Panc1 (cell line): ENCODE measurements around the gene LIPT1. TPM values are rescaled to one million over a fixed set of nuclear protein-coding genes. Genes with fewer than 3 reads are reported as not detected.

Source experiments
- ATAC-seq: fragments of 200-7000 bp; cut with Tn5 transposase; 2 replicates; pipeline ENCODE4 v1.9.1; 2020; ENCODE audit warnings: mild to moderate bottlenecking, moderate library complexity
- Bru-seq: library from RNA; stranded (reverse); fragments of 400-500 nt; gene quantifications from one replicate; lab custom pipeline; 2021; lab: Mats Ljungman, UMichigan
- BruChase-seq, 2 experiments: library from RNA; stranded (reverse); fragments of 400-500 nt; gene quantifications; one replicate each; lab custom pipeline; 2021; lab: Mats Ljungman, UMichigan
- BruUV-seq: library from RNA; stranded (reverse); fragments of 400-500 nt; replicated peaks from 2 replicates; lab custom pipeline; 2021; lab: Mats Ljungman, UMichigan
- CTCF ChIA-PET: fragments of 300-600 bp; sonication (Branson Sonifier 250); formaldehyde crosslinking; loops from one replicate; lab custom pipeline; 2022; ENCODE audit warnings: antibody characterized with exemption; lab: Charles Lee
- POLR2A ChIA-PET: fragments of 300-600 bp; sonication (Branson Sonifier 250); formaldehyde crosslinking; loops from one replicate; lab custom pipeline; 2022; ENCODE audit warnings: antibody characterized with exemption; lab: Charles Lee
- DNase-seq: peaks from one replicate; pipeline ENCODE4 v3.0.0-alpha.2; 2010; ENCODE audit warnings: low read depth, low spot score
- H3K27ac ChIP-seq: 2 replicates; pipeline ENCODE4 v1.5.1; 2011; ENCODE audit warnings: mild to moderate bottlenecking, low read length, inconsistent platforms
- H3K27me3 ChIP-seq: fragments of 200-500 bp; sonication (Bioruptor generic); 2 replicates; pipeline ENCODE4 v1.6.0; 2014; ENCODE audit warnings: low read length, inconsistent platforms; ENCODE audit not compliant: control insufficient read depth, insufficient read depth
- H3K36me3 ChIP-seq: fragments of 200-500 bp; sonication (Bioruptor generic); 2 replicates; pipeline ENCODE4 v1.5.1; 2014; ENCODE audit warnings: inconsistent platforms, mild to moderate bottlenecking, low read length, moderate library complexity; ENCODE audit not compliant: control insufficient read depth, insufficient read depth
- H3K4me1 ChIP-seq: 2 replicates; pipeline ENCODE4 v1.5.1; 2011; ENCODE audit warnings: inconsistent platforms, mild to moderate bottlenecking, low read length, moderate library complexity; ENCODE audit not compliant: control insufficient read depth, insufficient read depth
- H3K4me3 ChIP-seq, 2 experiments: 2 replicates each; pipeline ENCODE4 v1.5.1; 2011 to 2012; ENCODE audit warnings: low read depth in 2 of 2, low read length in 2 of 2, mild to moderate bottlenecking in 2 of 2, inconsistent platforms in 1 of 2, moderate library complexity in 1 of 2
- H3K9me3 ChIP-seq: fragments of 200-500 bp; sonication (Bioruptor generic); 2 replicates; pipeline ENCODE4 v1.5.1; 2014; ENCODE audit warnings: low read depth, mild to moderate bottlenecking, inconsistent platforms, low read length, moderate library complexity; ENCODE audit not compliant: control insufficient read depth, insufficient read depth
- POLR2AphosphoS5 ChIP-seq: IDR thresholded peaks from 2 replicates; pipeline ENCODE4 v1.6.1; 2012; ENCODE audit warnings: mild to moderate bottlenecking, low read depth, low read length, moderate library complexity
- SIN3A ChIP-seq: IDR thresholded peaks from 2 replicates; pipeline ENCODE4 v1.6.1; 2012; ENCODE audit warnings: low read depth, mild to moderate bottlenecking, low read length, moderate library complexity, borderline replicate concordance; ENCODE audit not compliant: insufficient read depth
- TCF7L2 ChIP-seq: IDR thresholded peaks from 2 replicates; pipeline ENCODE4 v1.6.1; 2011; ENCODE audit warnings: mild to moderate bottlenecking, low read depth, low read length, inconsistent platforms
- in situ Hi-C: cut with HindIII; loops from 2 replicates; pipeline ENCODE4 v1.10.0; 2016; ENCODE audit warnings: low sequenced_read_pairs, low pct_unique_long_range_greater_than_20kb
- intact Hi-C: fragments of 100-400 bp; cut with micrococcal nuclease; formaldehyde crosslinking; loops from one replicate; pipeline ENCODE4 v1.10.0; 2022; ENCODE audit not compliant: unreplicated experiment
- long read RNA-seq: library from polyadenylated mRNA; unstranded; transcript quantifications from one replicate; pipeline ENCODE4 v2.0.0, GENCODE V29; 2021; ENCODE audit not compliant: unreplicated experiment
- polyA plus RNA-seq: library from polyadenylated mRNA; unstranded; fragments of >200 nt; gene quantifications from one replicate; pipeline ENCODE4 v1.2.1, GENCODE V29; 2012; ENCODE audit warnings: missing spikeins; ENCODE audit not compliant: insufficient read length
- total RNA-seq: library from RNA; stranded (reverse); gene quantifications from one replicate; pipeline ENCODE4 v1.2.1, GENCODE V29; 2021; ENCODE audit not compliant: unreplicated experiment
- TF ChIP-seq, protein P1 (sequence below): fragments of 450-650 bp; IDR thresholded peaks from 2 replicates; pipeline ENCODE4 v1.5.1; 2017; ENCODE audit warnings: mild to moderate bottlenecking
- TF ChIP-seq, protein P2 (sequence below), 2 experiments: IDR thresholded peaks; 2 replicates each; pipeline ENCODE4 v1.6.1; 2011 to 2012; ENCODE audit warnings: low read depth in 2 of 2, control low read depth in 1 of 2, low read length in 1 of 2, mild to moderate bottlenecking in 1 of 2, moderate library complexity in 1 of 2; ENCODE audit not compliant: insufficient read depth in 1 of 2

The LIPT1 gene
- total RNA-seq (9.0 TPM), Bru-seq, nascent RNA (percentile 79 among the genes with signal in this experiment), BruChase-seq, experiment 1, labeled RNA remaining after a 2-hour chase (percentile 92 among the genes with signal in this experiment), BruChase-seq, experiment 2, labeled RNA remaining after a 6-hour chase (percentile 70 among the genes with signal in this experiment)
- 2.9 TPM for polyA plus RNA-seq
- long read RNA-seq, partial matches to known transcripts: 2 of 6 reads
- long read RNA-seq, other reads (novel, unspliced or antisense): 0 of 6 reads

DNA sequence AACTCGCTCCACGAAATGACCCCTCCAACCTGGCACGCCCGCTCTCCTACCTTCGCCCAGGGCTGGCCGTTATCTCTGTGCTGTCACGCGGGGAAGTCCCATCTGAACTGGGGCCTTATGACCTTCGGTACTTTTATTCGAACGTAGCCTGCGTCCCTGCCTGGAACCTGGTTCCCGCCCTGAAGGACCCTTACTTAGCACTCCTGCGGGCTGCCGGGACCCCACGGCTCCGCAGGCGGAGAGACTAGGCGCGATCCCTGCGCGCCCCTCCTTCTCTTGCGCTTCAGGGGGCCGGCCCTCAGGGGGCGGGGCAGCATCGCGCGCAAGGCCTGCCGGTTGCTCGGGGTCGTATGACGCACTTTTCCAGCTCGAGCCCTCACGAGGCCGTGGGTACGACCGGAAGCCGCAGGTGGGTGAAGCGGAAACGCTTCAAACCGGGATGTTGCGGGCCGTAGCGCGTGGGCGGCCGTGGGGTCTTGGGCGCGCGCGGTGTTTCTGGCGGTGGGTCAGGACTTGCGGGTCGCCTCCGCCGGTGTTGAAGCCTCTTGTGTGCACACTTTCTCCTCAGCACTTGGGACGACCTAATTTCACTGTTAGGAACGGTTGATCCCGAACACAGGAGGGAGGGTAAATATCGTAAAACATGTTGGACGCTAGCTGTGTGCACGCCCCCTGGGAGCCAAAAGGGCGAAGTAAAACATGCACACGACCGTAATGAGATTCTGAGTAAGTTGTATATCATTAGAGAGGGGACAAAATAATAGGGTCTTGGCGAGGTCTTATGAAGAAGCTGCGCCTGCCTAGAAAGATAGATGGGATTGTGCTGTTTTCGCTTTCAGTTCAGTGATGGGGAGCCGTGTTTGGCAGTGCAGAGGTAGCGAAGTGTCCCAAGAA, at the start of gene LIPT1, which contains the start of gene TSGA10:
TSS of gene LIPT1 (plus strand) at position 325 of the 894 bp plus-strand sequence. CDS start 6,991 bp downstream, outside the sequence.
TSS of gene TSGA10 (minus strand) at position 300 of the 894 bp plus-strand sequence. CDS start 45,503 bp downstream, outside the sequence.
- peak; percentile 55 for DNase-seq
- H3K27me3 ChIP-seq: no peaks in the 10 kb centered on the region
- intact Hi-C loops: no loop called here
- H3K36me3 ChIP-seq: 0 out of 2 replicates have a peak, but pooled peaks cover 5% of the 10 kb centered on the region
- H3K4me3 ChIP-seq: peak within 1 kb of the TSS; percentile 88 to 93
- no peaks in the 10 kb centered on the region for H3K9me3 ChIP-seq
- POLR2A ChIA-PET: no interaction called here
- peaks cover 14% of the 10 kb centered on the region for H3K4me1 ChIP-seq
- ATAC-seq: peak; percentile 99
- H3K27ac ChIP-seq: peak within 1 kb of the TSS; percentile 98
- TF ChIP-seq, protein P1, sequence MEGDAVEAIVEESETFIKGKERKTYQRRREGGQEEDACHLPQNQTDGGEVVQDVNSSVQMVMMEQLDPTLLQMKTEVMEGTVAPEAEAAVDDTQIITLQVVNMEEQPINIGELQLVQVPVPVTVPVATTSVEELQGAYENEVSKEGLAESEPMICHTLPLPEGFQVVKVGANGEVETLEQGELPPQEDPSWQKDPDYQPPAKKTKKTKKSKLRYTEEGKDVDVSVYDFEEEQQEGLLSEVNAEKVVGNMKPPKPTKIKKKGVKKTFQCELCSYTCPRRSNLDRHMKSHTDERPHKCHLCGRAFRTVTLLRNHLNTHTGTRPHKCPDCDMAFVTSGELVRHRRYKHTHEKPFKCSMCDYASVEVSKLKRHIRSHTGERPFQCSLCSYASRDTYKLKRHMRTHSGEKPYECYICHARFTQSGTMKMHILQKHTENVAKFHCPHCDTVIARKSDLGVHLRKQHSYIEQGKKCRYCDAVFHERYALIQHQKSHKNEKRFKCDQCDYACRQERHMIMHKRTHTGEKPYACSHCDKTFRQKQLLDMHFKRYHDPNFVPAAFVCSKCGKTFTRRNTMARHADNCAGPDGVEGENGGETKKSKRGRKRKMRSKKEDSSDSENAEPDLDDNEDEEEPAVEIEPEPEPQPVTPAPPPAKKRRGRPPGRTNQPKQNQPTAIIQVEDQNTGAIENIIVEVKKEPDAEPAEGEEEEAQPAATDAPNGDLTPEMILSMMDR: no peak
- TF ChIP-seq TCF7L2 (peak; percentile 40), POLR2AphosphoS5 (peak; percentile 94)
- TF ChIP-seq, protein P2, sequence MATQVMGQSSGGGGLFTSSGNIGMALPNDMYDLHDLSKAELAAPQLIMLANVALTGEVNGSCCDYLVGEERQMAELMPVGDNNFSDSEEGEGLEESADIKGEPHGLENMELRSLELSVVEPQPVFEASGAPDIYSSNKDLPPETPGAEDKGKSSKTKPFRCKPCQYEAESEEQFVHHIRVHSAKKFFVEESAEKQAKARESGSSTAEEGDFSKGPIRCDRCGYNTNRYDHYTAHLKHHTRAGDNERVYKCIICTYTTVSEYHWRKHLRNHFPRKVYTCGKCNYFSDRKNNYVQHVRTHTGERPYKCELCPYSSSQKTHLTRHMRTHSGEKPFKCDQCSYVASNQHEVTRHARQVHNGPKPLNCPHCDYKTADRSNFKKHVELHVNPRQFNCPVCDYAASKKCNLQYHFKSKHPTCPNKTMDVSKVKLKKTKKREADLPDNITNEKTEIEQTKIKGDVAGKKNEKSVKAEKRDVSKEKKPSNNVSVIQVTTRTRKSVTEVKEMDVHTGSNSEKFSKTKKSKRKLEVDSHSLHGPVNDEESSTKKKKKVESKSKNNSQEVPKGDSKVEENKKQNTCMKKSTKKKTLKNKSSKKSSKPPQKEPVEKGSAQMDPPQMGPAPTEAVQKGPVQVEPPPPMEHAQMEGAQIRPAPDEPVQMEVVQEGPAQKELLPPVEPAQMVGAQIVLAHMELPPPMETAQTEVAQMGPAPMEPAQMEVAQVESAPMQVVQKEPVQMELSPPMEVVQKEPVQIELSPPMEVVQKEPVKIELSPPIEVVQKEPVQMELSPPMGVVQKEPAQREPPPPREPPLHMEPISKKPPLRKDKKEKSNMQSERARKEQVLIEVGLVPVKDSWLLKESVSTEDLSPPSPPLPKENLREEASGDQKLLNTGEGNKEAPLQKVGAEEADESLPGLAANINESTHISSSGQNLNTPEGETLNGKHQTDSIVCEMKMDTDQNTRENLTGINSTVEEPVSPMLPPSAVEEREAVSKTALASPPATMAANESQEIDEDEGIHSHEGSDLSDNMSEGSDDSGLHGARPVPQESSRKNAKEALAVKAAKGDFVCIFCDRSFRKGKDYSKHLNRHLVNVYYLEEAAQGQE (IDR thresholded peaks at IDR 0.05; ENCODE audit: insufficient read depth in 1 of 2, low read depth in 2 of 2, low read length in 1 of 2): 0 out of 4 replicates have a peak, but pooled peaks of 1 of the 2 experiments have one; percentile 62
- in situ Hi-C loops: no loop called here
- CTCF ChIA-PET: no interaction called here
- BruUV-seq: no TSS peak

DNA sequence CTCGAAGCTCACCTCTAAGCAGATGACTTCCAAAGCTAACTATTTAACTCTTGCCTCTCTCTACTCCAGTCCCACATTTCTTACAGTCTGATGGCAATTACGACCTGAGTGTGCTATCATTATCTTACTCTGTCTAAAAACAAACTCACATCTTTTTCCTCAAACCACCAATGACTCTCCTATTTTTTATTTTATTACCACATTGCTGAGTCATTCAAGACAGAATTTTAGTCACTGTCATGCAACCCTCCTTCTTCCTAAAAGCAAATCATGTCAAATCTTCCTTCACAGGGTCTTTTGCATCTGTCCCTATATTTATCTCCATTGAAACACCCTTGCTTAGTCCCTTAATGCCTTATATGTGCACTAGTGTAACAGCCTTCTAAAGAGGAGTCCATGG, 47.9 kb upstream of the LIPT1 start:
- ATAC-seq: no peak
- Histone ChIP-seq H3K4me1 (no peaks in the 10 kb centered on the region), H3K27ac (no peak overlapping the region), H3K27me3 (no peaks in the 10 kb centered on the region; the same call in 1 of the 2 replicates), H3K9me3 (no peaks in the 10 kb centered on the region), H3K36me3 (no peaks in the 10 kb centered on the region), H3K4me3 (no peak overlapping the region)
- BruUV-seq: no TSS peak
- POLR2A ChIA-PET: no interaction called here
- intact Hi-C loops (no loop called here), in situ Hi-C loops (no loop called here)
- no peak for DNase-seq
- TF ChIP-seq TCF7L2: no peak
- TF ChIP-seq, protein P1: no peak
- TF ChIP-seq, protein P2 (IDR thresholded peaks at IDR 0.05; ENCODE audit: insufficient read depth in 1 of 2, low read depth in 2 of 2, low read length in 1 of 2): no peak
- no peak for TF ChIP-seq SIN3A
- no peak for TF ChIP-seq POLR2AphosphoS5
- CTCF ChIA-PET: no interaction called here
